Measurements from ENCODE around the gene SLC22A1. TPM values are rescaled to one million over a fixed set of nuclear protein-coding genes. Genes with fewer than 3 reads are reported as not detected.

Gene SLC22A1
- total RNA-seq, 2 experiments from 2014 or later, result 0.31 to 1.1 TPM

DNA sequence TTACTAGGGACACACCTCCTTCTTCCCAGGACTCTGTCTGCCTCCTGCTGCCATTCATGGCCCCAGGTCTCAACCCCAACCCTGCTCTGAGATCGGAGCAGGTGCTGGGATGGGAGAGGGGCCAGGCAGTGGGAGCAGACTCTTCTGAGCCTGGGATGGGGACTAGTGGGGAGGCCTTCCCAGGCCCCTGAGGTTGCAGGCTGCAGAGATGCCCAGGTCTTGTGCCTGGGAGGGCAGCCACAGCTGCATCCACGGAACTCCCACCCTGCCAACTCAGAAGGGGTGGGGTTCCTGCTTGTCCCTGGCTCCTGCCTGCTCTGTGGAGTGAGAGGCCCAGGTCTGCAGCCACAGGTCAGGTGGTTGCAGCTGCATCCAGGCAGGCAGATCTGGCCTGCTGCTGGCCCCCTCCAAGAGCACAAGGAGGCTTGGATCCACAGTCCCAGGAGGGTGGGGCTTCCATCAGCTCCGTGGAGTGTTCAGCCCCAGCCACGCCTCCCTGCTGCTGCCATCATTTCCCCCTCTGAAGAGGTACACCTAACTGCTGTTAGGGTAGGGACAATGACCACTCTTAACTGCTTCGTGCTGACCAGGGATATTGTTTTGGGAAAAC lies 2.9 kb upstream of the SLC22A1 start:
- Mint-ChIP-seq H3K27ac (no peak overlapping the region), H3K9me3 (no peaks in the 10 kb centered on the region), H3K27me3 (no peaks in the 10 kb centered on the region), H3K4me3 (no peak overlapping the region), H3K4me1 (ENCODE audit: low read depth) (no peaks in the 10 kb centered on the region), H3K36me3 (ENCODE audit: low read depth) (peaks cover 6% of the 10 kb centered on the region)
- intact Hi-C loops (cut with micrococcal nuclease), result no loop called here
- no peak for DNase-seq
- POLR2A ChIA-PET, result interaction anchor here (1.3 kb wide), 1 partner anchor 9 kb away, joined by 3 read pairs; no protein-coding TSS in a partner anchor
- no peak for ATAC-seq
- TF ChIP-seq, protein P1, sequence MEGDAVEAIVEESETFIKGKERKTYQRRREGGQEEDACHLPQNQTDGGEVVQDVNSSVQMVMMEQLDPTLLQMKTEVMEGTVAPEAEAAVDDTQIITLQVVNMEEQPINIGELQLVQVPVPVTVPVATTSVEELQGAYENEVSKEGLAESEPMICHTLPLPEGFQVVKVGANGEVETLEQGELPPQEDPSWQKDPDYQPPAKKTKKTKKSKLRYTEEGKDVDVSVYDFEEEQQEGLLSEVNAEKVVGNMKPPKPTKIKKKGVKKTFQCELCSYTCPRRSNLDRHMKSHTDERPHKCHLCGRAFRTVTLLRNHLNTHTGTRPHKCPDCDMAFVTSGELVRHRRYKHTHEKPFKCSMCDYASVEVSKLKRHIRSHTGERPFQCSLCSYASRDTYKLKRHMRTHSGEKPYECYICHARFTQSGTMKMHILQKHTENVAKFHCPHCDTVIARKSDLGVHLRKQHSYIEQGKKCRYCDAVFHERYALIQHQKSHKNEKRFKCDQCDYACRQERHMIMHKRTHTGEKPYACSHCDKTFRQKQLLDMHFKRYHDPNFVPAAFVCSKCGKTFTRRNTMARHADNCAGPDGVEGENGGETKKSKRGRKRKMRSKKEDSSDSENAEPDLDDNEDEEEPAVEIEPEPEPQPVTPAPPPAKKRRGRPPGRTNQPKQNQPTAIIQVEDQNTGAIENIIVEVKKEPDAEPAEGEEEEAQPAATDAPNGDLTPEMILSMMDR (IDR thresholded peaks at IDR 0.05), result no peak
- CTCF ChIA-PET, result no interaction called here

DNA sequence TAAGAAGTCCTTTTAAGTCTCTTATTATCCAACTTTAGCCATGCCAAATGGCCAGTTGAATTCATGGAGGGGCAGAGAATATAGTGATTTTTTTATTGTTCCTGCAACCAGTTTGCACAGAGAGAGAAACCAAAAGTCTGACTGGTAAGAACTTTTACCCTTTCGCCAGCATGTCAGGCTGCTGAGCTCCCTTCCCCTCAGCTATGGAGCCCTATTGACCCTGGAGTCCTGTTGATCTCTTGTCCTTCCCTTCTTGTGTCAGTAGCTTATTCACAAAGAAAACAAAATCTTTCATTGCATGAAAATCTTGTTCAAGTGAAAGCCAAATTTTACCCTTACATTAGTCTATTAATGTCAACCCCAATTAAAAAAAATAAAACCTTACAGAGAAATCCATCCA lies 1.5 kb upstream of the SLC22A1 start:
- no peak overlapping the region for H3K4me3 Mint-ChIP-seq
- intact Hi-C loops (cut with micrococcal nuclease), result no loop called here
- ATAC-seq (no peak), DNase-seq (no peak)
- H3K27ac Mint-ChIP-seq, result no peak overlapping the region
- peaks cover 6% of the 10 kb centered on the region for H3K36me3 Mint-ChIP-seq (ENCODE audit: low read depth)
- H3K4me1 Mint-ChIP-seq (ENCODE audit: low read depth), result no peaks in the 10 kb centered on the region
- ChIA-PET CTCF (no interaction called here), POLR2A (interaction anchor here (0.7 kb wide), 1 partner anchor 182 kb away, joined by 3 read pairs; no protein-coding TSS in a partner anchor)
- H3K27me3 Mint-ChIP-seq, result no peaks in the 10 kb centered on the region
- no peaks in the 10 kb centered on the region for H3K9me3 Mint-ChIP-seq
- TF ChIP-seq, protein P1 (IDR thresholded peaks at IDR 0.05), result no peak

DNA sequence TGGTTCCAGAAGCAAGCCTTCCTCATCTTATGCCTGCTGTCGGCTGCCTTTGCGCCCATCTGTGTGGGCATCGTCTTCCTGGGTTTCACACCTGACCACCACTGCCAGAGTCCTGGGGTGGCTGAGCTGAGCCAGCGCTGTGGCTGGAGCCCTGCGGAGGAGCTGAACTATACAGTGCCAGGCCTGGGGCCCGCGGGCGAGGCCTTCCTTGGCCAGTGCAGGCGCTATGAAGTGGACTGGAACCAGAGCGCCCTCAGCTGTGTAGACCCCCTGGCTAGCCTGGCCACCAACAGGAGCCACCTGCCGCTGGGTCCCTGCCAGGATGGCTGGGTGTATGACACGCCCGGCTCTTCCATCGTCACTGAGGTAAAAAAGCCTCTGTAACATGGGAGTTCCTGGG lies 366 bp downstream of the SLC22A1 start:
- H3K4me3 Mint-ChIP-seq, result no peak overlapping the region
- intact Hi-C loops (cut with micrococcal nuclease), result no loop called here
- no peaks in the 10 kb centered on the region for H3K9me3 Mint-ChIP-seq
- no peak for ATAC-seq
- ChIA-PET CTCF (no interaction called here), POLR2A (no interaction called here)
- TF ChIP-seq, protein P1 (IDR thresholded peaks at IDR 0.05), result no peak
- no peaks in the 10 kb centered on the region for H3K27me3 Mint-ChIP-seq
- no peaks in the 10 kb centered on the region for H3K4me1 Mint-ChIP-seq (ENCODE audit: low read depth)
- DNase-seq, result no peak
- H3K36me3 Mint-ChIP-seq (ENCODE audit: low read depth), result peaks cover 6% of the 10 kb centered on the region
- no peak overlapping the region for H3K27ac Mint-ChIP-seq

DNA sequence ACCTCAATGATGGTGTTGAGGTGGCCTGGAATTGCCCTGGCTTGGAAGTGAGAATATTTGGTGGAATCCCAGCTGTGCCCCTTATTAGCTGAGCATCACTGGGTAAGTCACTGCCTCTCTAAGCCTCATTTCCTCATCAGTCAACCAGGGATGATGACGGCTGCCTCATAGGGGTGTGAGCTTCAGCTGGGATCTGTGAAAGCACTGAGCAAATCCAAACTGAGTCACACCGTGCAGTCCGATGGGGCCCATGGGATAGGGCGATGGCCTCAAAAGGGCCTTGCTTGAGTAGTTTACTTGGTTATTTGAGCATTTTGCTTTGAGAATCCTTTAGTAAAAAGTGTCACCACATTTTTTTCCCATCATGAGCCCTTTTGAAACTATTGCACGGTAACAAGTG lies 1.1 kb downstream of the SLC22A1 start:
- Mint-ChIP-seq H3K4me3 (no peak overlapping the region), H3K27me3 (no peaks in the 10 kb centered on the region), H3K27ac (no peak overlapping the region), H3K9me3 (no peaks in the 10 kb centered on the region), H3K36me3 (ENCODE audit: low read depth) (peaks cover 5% of the 10 kb centered on the region), H3K4me1 (ENCODE audit: low read depth) (no peaks in the 10 kb centered on the region)
- TF ChIP-seq, protein P1 (IDR thresholded peaks at IDR 0.05), result no peak
- POLR2A ChIA-PET, result no interaction called here
- ATAC-seq (no peak), DNase-seq (no peak)
- intact Hi-C loops (cut with micrococcal nuclease), result no loop called here
- CTCF ChIA-PET, result no interaction called here

DNA sequence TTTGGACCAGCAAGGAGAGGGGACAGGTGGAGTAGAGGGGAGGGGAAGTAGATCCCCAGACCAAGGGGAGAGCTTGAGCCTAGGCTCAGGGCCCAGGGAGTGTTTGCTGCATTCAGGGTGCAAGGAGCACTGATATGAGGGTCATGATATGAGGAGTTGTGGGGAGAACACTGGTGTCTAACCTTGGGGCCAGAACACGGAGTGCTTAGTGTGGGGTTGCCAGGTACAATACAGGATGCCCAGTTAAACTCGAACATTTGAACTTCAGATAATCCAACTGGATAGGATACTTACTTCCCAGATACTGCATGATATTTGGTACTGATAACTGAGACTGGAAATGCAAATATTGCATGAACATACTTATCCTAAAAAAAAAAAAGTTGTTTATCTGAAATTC lies 2.4 kb downstream of the SLC22A1 start:
- no peak for DNase-seq
- ChIA-PET POLR2A (no interaction called here), CTCF (interaction anchor here (1.0 to 1.4 kb wide), 2 partner anchors 93 to 410 kb away, joined by 3 read pairs; no protein-coding TSS in a partner anchor)
- H3K27ac Mint-ChIP-seq, result no peak overlapping the region
- no peak overlapping the region for H3K4me3 Mint-ChIP-seq
- no peaks in the 10 kb centered on the region for H3K4me1 Mint-ChIP-seq (ENCODE audit: low read depth)
- no peaks in the 10 kb centered on the region for H3K27me3 Mint-ChIP-seq
- ATAC-seq, result no peak
- no peaks in the 10 kb centered on the region for H3K9me3 Mint-ChIP-seq
- H3K36me3 Mint-ChIP-seq (ENCODE audit: low read depth), result peaks cover 2% of the 10 kb centered on the region
- TF ChIP-seq, protein P1 (IDR thresholded peaks at IDR 0.05), result no peak
- intact Hi-C loops (cut with micrococcal nuclease), result no loop called here

Measured in activated CD8-positive, alpha-beta T cell treated with anti-CD3 and anti-CD28 coated beads for 36 hours (primary cell).